Measurements from ENCODE around the gene PPP1R12A.
"Not testable (repeated sequence)": the region's sequence is repeated elsewhere in the genome, so short reads cannot be mapped to it uniquely, and the experiment has no call there.

PPP1R12A gene

DNA sequence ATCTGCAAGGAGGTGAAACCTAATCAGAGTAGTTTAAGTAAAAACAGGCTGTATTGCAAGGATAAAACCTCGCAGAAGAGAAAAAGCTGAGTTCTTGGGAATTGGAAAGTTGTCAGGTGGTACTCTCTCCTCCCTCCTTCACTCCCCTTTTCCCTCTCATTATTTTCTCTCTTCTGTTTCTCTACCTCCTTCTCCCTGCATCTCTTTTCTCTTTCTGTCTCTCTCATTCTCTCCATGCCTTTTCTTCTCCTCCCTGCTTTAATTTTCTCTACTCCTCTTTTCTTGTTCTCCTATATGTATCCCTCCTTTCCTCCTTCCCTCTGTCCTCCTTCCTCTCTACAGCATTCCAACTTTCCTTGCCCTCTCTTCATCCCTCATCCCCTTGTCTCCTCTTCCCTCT lies 14.2 kb upstream of the PPP1R12A start:
- TF ChIP-seq ZFX (IDR thresholded peaks at IDR 0.05): no peak
- TF ChIP-seq, protein P1, sequence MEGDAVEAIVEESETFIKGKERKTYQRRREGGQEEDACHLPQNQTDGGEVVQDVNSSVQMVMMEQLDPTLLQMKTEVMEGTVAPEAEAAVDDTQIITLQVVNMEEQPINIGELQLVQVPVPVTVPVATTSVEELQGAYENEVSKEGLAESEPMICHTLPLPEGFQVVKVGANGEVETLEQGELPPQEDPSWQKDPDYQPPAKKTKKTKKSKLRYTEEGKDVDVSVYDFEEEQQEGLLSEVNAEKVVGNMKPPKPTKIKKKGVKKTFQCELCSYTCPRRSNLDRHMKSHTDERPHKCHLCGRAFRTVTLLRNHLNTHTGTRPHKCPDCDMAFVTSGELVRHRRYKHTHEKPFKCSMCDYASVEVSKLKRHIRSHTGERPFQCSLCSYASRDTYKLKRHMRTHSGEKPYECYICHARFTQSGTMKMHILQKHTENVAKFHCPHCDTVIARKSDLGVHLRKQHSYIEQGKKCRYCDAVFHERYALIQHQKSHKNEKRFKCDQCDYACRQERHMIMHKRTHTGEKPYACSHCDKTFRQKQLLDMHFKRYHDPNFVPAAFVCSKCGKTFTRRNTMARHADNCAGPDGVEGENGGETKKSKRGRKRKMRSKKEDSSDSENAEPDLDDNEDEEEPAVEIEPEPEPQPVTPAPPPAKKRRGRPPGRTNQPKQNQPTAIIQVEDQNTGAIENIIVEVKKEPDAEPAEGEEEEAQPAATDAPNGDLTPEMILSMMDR (conservative IDR thresholded peaks at IDR 0.05): no peak
- no peak overlapping the region for H3K27ac ChIP-seq

DNA sequence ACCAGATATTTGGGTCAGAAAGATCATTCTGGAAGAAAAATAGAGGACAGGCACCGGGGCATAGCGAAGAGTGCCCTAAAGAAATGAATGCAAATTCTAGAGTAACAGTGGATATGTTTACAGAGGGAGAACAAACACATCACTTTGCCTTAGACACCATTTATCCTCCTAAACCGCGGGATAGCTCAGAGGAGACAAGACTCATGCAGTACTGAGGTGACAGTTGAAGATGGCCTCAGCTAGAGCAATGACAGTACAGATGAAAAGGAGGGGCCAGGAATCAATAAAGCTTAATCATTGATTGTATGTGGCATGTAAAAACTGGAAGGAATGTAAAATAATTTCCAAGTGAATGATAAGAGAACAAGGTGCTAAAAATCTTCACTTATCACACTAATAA lies 10.5 kb upstream of the PPP1R12A start:
- no peak for TF ChIP-seq ZFX (IDR thresholded peaks at IDR 0.05)
- TF ChIP-seq, protein P1 (conservative IDR thresholded peaks at IDR 0.05): no peak
- H3K27ac ChIP-seq: no peak overlapping the region

- H3K27ac ChIP-seq: no peak overlapping the region
- TF ChIP-seq, protein P1 (conservative IDR thresholded peaks at IDR 0.05): no peak
Observed at GRCh38 chr12:79944565-79944964, 9.7 kb upstream of the PPP1R12A start.

- H3K27ac ChIP-seq: not testable (repeated sequence)
Observed at GRCh38 chr12:79942846-79943245, 7.9 kb upstream of the PPP1R12A start.

GRCh38 chr12:79939728-79940310 lies 4.9 kb upstream of the PPP1R12A start:
- TF ChIP-seq, protein P1 (conservative IDR thresholded peaks at IDR 0.05): no peak
- no peak for TF ChIP-seq ZFX (IDR thresholded peaks at IDR 0.05)
- no peak overlapping the region for H3K27ac ChIP-seq

DNA sequence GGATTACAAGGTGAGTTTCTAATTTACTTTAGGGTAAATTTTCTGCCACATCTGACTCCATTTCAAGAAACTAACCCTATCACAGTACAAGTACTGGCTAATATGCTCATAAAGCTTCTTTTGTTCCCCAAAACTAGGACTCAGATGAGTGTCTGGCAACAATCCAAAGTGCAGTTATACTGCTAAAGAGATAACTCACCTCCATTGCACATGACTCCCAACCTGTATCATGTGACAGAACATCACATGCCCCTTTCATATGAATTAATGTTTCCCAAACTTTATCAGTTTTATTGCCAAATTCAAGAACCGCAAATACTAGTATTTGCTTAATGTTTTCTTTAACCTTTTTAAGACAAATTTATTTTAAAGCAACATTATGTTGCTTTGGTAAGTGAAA lies 3.9 kb upstream of the PPP1R12A start:
- TF ChIP-seq, protein P1 (conservative IDR thresholded peaks at IDR 0.05): no peak
- TF ChIP-seq ZFX (IDR thresholded peaks at IDR 0.05): no peak
- no peak overlapping the region for H3K27ac ChIP-seq

DNA sequence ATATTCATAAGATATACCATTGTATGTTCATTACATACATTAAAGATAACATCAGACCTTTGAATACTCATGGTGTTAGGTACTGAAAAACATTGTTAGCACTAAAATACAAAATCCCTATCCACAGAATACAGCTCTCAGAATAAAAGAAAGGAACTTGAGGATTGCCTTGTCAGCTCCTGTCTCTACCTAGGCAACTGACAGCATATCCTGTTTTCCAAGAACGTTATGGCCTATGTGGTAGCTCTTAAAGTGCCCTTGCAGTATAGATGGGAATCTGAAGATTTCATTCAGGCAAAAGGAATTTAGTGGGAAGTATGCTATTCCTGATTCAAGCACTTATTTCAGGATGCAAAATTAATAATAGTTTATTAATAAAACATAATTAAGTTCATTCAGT lies 1.8 kb upstream of the PPP1R12A start:
- H3K27ac ChIP-seq: no peak overlapping the region
- no peak for TF ChIP-seq ZFX (IDR thresholded peaks at IDR 0.05)
- TF ChIP-seq, protein P1 (conservative IDR thresholded peaks at IDR 0.05): no peak

- peak overlapping the region; percentile 98 for H3K27ac ChIP-seq
- no peak for TF ChIP-seq ZFX (IDR thresholded peaks at IDR 0.05)
- TF ChIP-seq, protein P1 (conservative IDR thresholded peaks at IDR 0.05): no peak
Observed at GRCh38 chr12:79935624-79936345, 888 bp upstream of the PPP1R12A start.

All from C4-2B (cell line).